ENCODE results near the gene CAPN15.

The CAPN15 gene

GRCh38 chr16:544517-544916, 17.0 kb downstream of the CAPN15 start:
- no peak for DNase-seq (ENCODE audit: low read depth in 1 of 2, low spot score in 1 of 2)

- no peak for DNase-seq (ENCODE audit: low read depth in 1 of 2, low spot score in 1 of 2)
These were observed 19.6 kb downstream of the CAPN15 start for GRCh38 chr16:546909-547770.

- DNase-seq (ENCODE audit: low read depth in 1 of 2, low spot score in 1 of 2) = no peak
These were observed 21.1 kb downstream of the CAPN15 start for GRCh38 chr16:548586-548985.

DNA sequence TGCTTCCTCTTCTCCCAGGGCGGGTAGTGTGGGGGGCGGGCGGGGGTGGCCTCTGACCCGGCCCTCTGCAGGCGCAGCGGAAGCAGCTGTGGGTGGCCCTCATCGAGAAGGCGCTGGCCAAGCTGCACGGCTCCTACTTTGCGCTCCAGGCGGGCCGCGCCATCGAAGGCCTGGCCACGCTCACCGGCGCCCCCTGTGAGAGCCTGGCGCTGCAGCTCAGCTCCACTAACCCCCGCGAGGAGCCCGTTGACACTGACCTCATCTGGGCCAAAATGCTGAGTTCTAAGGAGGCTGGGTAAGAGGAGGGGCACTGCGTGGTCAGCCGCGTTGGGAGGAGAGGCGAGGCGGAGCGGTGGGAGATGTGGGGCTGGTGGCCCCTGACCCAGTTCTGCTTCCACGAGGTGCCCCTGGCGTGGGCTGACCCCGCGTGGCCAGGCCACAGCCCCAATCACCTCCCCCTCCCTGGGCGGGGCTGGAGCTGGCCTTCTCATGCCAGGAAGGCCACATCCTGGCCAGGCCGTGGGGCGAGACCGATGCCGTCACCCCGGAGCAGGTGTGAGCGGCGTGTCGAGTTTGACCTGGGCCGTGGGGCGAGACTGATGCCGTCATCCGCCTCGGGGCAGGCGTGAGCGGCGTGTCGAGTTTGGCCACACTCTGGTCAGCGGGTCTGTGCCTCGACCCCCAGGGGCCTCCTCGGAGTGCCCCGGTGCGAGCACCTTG, 22.2 kb downstream of the CAPN15 start:
- no peak for DNase-seq (ENCODE audit: low read depth in 1 of 2, low spot score in 1 of 2)

DNA sequence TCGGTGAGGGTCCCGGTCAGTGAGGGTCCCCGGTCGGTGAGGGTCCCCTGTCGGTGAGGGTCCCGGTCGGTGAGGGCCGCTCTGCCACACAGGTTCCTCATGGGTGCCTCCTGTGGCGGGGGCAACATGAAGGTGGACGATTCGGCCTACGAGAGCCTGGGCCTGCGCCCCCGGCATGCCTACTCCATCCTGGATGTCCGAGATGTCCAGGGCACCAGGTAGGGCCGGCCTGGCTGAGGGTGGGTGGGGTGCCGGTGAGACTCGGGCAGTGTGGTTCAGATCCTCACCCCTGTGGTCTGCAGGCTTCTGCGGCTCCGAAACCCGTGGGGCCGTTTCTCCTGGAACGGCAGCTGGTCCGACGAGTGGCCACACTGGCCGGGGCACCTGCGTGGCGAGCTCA, 23.7 kb downstream of the CAPN15 start:
- no peak for DNase-seq (ENCODE audit: low read depth in 1 of 2, low spot score in 1 of 2)

- no peak for DNase-seq (ENCODE audit: low read depth in 1 of 2, low spot score in 1 of 2)
These were observed 24.7 kb downstream of the CAPN15 start for GRCh38 chr16:552171-552570.

GRCh38 chr16:553601-554296, 26.2 kb downstream of the CAPN15 start:
- DNase-seq (ENCODE audit: low read depth in 1 of 2, low spot score in 1 of 2) = no peak

DNA sequence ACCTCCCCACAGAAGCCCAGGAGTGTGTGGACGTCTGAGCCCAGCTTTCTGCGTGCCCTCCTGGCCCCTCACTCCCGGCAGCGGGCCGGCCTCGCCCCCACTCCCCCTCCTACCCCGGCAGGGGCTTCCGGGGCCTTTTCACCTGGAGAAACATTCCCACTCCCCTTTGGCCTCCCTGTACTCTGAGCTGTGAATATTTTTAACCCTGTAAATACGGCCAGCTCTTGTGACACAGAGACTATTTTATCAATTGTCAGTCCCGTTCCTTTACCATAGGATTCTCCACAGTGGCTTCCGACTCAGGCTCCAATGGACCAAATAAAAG, 26.7 kb downstream of the CAPN15 start:
- no peak for DNase-seq (ENCODE audit: low read depth in 1 of 2, low spot score in 1 of 2)

DNA sequence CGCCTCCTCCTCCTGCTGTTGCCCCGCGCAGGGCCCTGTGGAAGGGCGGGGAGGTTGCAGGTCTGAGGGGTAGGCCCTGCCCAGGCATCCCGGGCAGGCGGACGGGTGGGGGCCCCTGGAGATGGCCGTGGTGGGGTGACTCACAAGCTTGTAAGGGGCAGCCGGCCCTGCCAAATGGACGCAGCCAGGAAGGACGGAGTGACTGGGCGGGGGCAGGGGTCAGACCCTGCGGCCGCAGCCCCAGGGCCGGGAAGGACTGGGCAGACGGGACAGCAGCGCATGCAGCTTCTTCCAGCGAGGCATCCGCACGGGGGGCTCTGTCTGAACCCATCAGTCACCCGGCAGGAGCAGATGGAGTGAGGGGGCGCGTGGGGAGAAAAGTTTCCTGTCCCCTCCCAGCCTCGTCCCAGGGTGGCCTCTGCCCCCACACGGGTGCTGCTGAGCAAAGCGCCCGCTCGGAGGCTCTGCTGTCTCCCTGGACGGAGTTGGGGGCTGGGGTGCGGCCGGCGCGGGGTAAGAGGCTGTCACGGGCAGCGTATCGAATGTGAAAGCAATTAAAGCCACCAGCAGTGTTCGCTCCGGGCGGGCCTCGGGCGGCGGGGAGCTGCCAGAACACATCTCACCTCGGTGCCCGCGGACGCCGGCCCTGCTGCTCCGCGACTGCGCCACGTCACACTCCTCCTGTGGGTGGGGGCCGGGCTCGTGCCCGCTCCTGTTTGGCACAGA, 27.3 kb downstream of the CAPN15 start:
- no peak for DNase-seq (ENCODE audit: low read depth in 1 of 2, low spot score in 1 of 2)

DNA sequence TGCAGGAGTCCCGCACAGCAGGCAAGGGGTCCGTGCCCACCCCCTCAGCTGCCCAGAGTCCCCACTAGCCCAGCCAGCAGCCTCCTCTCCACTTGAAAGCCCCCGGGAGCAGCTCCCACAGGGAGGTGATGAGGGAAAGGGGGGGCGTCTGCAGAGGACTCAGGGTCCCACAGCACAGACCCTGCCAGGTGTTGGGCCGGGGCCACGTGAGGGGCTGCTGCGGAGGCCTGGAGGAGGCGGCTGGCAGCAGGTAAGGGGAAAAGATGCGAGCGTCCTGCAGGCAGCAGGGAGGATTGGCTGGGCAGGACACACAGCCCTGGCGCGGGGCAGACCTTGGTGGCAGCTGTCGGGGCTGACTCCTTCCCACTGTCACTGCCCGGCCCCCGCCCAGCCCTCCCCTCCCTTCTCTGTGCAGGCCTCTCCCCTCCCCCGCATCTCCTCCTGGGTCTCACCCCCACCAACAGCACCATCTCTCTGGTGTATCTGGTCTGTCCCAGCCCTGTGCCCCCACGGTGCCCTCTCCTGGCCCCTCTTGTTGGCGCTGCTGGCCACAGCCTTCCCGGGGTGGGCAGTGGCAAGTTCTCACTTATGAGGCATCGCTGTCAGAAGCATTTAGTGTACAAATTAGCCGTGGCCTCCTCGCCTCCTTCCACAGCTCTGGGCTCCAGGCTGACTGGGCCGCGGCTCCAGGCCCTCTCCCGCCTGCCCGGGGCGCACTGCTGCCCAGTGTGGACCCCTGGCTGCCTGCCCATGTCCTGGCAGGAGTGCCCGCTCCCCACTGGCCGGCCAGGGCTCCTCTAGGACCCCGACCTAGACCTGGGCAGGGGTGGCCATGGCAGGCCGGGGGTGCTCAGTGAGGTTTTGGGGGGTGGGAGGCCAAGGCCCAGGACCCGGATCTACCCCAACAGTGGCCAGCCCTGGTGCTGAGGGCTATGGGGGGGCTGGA, 28.3 kb downstream of the CAPN15 start:
- no peak for DNase-seq (ENCODE audit: low read depth in 1 of 2, low spot score in 1 of 2)

- no peak for DNase-seq (ENCODE audit: low read depth in 1 of 2, low spot score in 1 of 2)
These were observed 29.1 kb downstream of the CAPN15 start for GRCh38 chr16:556474-557173.

DNA sequence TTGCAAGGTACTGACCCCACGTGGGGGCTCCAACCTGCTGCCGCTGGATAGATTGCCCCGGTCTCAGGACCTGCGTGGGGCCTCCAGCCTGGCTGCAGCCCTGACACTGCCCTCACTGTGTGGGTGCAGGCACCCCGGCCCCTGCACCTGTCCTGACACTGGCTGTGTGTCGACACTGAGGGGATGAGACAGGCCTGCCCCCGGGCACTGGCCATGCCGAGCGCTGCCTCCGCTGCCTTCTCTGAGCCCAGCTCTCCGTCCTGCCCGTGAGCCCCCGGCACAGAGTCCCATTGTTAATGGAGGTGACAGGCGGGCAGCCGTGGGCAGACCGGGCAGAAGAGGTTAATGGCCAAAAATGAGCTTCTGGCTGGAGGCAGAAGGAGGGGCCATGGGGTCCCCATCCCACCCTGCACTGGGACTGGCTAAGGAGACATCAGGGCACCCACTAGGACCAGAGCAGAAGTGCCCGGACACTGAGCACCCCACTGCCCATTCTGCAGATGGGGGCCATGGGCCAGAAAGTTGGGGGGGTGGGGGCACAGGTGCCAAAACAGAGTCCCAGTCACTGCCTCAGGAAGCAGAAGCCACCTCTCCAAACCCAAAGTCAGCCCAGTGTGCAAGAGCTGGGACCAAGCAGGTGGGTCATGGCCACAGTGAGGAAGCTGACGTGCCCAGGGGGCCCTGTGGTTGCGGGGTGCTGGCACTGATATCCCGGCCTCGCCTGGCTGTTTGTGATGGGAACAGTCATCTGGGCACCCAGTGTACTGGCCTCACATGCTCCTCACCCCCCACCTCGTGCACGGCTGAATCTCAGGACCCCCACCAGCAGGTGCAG, 30.2 kb downstream of the CAPN15 start:
- DNase-seq (ENCODE audit: low read depth in 1 of 2, low spot score in 1 of 2) = no peak

GRCh38 chr16:558298-559020, 30.9 kb downstream of the CAPN15 start:
- no peak for DNase-seq (ENCODE audit: low read depth in 1 of 2, low spot score in 1 of 2)

DNA sequence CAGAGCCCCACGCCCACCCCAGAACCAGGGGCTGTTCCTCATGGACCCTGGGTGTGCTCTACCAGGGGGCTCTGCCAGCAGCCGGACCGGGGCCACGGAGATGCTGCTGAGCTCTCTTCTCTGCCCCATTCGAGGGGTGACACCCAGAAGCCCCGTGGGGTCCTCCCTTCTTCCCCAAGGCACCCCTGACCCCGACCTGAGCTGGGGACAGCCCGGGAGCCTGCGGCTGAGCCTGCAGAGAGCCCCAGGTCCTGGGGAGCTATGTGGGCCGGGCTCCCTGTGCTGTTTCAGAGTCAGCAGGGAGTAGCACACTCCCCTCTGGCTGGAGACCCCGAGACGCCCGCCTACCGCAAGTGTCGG, 31.5 kb downstream of the CAPN15 start:
- no peak for DNase-seq (ENCODE audit: low read depth in 1 of 2, low spot score in 1 of 2)

GRCh38 chr16:559411-560203, 32.1 kb downstream of the CAPN15 start:
- DNase-seq (ENCODE audit: low read depth in 1 of 2, low spot score in 1 of 2) = no peak

DNA sequence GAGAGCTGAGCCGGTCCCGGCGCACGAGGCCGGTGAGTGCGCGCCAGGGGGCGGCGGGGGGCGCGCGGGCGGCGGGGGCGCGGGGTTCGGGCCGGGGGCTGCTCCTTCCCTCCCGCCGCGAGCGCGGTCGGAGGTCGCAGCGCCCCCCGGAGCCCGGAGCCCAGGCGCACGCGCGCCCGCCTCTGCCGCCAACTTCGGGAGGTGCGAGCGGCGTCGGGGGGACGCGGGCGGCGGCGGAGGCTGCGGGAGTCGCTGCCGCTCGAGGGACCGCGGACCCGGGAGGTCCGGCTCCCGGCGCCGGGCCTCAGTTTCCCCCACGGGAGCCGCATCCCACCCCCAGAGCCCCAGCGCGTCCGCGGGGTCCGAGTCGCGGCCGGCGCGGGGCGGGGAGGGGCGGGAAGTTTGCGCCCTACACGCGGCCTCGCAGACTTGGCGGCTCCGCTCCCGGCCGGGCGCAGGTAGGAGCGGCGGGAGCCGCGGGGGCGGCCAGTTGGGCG, 32.7 kb downstream of the CAPN15 start, which contains the start of gene PRR35:
PRR35 (plus strand) TSS at position 191 of the 497 bp plus-strand sequence. CDS start 2,901 bp downstream, outside the sequence.
- no peak for DNase-seq (ENCODE audit: low read depth in 1 of 2, low spot score in 1 of 2)
